Esophagus muscularis mucosa (tissue), 3 donors: ENCODE data around the gene RPIA.

ENCODE experiments used
- EP300 ChIP-seq: sonication (generic); formaldehyde crosslinking; IDR thresholded peaks from one replicate; pipeline ENCODE4 v1.6.1; 2017; ENCODE audit warnings: antibody characterized with exemption
- POLR2A ChIP-seq: fragments of 450-650 bp; IDR thresholded peaks from one replicate; pipeline ENCODE4 v1.6.1; 2017; ENCODE audit warnings: antibody characterized with exemption, moderate library complexity, mild to moderate bottlenecking, low read depth
- POLR2AphosphoS5 ChIP-seq, 2 donors: sonication (generic); formaldehyde crosslinking; IDR thresholded peaks; one replicate each; pipeline ENCODE4 v1.6.1; 2017; ENCODE audit warnings: antibody characterized with exemption in 2 of 2

DNA sequence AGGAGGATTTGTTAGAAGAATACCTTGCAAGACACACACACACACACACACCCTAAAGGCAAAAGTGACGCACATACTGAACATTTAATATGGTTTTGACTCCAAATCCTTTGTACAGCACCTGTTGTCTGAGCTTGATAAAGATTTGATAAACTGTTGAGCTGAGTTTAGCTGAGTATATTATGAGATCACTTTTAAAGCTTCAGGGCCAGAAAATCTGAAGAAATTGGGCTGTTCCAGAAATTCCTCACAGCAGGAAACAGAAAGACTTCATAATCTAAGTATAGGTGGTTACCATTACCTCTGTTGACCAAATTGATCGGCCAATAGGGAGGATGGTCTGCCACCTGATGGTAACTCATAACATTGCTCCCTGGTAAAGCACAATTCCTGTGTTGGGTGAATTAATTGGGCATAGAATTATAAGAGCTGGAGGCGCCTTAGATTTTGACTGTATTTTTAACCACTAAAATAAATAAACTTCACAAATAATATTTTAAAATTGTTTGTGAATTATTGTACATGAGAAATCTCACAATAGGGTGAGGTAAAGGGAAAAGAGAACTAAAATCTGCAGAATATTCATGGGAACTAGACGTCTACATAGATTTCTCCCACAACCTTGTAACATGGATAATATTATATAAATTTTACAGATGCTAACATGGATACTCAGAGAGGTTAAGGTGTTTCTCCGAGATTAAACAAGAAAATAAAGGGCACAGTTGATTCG, 21.8 kb upstream of the RPIA start:
- no peak for TF ChIP-seq POLR2AphosphoS5 (IDR thresholded peaks at IDR 0.05)
- TF ChIP-seq EP300 = no peak
- no peak for TF ChIP-seq POLR2A
